GM21447 (cell line): ENCODE measurements around the gene GDI1.

Source experiments
- ATAC-seq: cut with Tn5 transposase; IDR thresholded peaks from one replicate; pipeline ENCODE4 v1.9.1; 2021; ENCODE audit not compliant: unreplicated experiment

GDI1 gene

DNA sequence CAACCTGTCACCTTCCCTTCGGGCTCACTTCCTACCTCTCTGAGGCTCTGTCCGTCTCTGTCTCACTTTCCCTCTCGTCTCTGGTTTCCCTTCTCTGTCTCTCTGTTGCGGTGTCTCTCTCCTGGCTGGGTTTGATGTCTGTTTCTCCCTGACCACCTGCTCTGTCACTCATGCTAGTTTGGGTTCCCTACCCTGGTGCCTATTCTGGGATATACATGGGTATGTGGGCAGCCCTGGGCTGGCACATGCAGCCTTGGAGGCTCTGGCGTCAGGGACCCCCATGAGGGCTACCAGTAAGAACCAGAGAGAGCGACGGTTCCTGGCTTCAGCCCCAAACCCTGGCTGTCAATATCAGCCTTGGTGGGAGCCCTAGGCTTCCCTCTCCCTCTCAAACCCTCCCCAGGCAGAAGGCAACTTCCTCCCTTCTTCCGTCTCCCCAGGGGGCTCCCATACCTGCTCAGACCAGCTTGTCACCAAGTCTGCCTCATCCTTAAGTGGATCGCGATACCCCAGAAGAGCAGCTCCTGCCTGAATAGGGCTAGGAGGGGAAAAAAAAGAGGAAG is 28.2 kb upstream of the GDI1 start:
- no peak for ATAC-seq

DNA sequence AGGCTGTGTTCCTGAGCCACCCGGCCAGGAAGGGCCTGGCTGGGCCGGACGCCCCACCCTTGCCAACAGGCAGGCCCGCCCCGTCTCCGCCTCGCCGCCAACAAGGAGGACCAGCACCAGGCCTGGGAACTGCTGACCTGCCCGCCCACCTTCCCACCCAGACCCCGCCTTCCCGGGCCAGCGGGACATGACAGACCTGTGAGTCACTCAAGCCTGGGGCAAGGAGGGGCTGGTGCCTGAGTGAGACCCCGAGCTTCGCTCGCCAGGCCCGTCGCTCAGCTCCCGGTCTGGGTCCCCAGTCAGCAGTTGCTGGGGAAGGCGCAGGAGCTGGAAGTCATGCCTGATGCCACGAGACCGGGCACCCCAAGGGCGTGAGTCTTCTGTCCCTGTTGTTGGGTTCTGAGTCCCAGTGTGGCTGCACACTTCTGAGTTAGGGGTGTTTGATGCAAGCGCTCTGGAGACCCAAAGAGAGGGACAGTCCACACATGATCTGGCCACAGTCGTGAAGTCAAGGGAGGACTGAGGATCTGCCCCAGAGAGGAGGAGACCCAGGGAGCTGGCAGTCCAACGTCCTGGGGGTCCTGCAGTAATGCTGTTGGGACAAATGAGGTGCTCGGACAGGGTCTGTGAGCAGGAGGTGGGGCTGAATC is 27.6 kb upstream of the GDI1 start, which contains the start of gene DNASE1L1:
Gene DNASE1L1 (minus strand): TSS at position 33 of the 650 bp plus-strand sequence. CDS start 3,686 bp downstream, outside the sequence.
- ATAC-seq, result peak; percentile 59

DNA sequence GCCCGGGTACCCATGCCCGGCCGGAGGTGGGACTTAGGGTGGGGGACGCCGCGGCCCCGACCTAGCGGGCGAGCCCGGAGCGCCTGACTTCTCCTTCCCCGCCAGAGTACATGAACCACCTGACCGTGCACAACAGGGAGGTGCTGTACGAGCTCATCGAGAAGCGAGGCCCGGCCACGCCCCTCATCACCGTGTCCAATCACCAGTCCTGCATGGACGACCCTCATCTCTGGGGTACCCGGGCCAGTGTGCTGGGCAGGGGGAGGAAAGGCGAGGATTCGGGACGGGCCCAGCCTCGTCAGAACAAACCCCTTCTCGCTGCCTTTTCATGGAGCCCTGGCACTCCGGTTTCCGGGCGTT is 25.0 kb upstream of the GDI1 start:
- peak; percentile 61 for ATAC-seq

DNA sequence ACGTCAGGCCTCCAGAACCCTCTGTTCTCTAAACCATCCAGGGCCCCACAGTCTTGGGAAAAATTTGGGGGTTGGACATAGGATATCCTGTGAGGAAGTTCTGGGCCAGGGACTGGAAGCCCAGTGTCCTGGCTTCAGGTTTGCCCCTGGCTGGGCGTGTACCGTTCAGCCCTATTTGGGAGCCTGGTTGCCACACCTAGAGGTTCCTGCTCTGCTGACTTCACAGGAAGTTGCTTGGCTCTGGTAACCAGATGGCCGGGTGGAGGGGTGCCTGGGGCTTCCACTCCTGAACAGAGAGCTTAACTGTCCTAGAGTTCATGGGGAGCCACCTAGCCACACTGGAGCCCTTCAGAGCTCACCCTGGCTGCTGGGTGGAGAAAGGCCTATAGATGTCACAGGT is 24.5 kb upstream of the GDI1 start:
- ATAC-seq, result no peak

DNA sequence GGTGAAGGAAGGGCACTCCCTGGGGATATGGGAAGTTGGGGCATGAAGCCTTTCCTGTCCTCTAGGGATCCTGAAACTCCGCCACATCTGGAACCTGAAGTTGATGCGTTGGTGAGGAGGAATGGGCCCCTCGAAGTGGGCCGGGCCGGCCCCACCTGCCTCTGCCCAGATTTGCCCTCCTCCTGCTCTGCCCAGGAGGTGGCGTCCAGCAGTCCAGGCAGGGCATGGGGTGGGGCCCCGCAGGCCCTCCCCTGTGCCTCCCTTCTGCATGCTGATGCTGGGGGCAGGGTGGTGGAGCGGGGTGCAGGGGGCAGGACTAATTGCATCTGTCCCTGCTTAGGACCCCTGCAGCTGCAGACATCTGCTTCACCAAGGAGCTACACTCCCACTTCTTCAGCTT is 23.8 kb upstream of the GDI1 start:
- ATAC-seq, result no peak

DNA sequence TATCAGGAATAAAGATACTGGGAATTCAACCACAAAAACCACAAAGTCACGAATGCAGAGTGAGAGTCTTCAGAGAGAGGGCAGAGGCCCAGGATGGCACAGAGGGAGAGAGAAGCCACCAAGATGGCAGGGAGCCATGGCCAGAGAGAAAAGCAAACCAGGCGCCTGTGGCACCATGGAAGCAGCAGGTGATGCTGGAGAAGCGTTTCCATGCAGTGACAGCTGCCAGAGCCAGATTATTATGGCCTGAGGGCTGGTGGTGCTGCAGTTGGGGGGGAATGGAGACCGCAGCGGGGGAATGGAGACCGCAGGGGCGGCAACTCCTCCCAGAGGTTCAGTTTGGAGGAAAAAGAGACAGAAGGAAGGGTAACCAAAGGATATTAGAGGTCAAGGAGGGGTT is 19.8 kb upstream of the GDI1 start:
- ATAC-seq, result no peak

DNA sequence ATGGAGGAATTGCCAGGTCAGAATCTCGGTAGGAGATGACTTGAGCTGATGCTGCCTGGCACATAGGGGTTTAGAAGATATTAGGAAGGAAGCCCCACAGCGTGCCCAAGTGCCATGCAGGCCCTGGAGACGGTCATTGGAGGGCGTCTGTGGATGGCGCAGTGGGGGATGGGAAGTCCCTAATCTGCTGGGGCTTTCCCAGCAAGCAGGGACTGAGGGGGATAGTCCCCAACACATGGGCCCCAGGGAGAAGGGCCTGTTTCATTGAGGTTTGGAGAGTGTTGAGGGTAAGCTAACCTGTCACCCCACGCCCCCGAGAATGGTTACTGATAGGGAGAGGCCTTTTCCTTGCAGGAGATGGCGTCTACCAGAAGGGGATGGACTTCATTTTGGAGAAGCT is 17.8 kb upstream of the GDI1 start:
- ATAC-seq, result no peak

DNA sequence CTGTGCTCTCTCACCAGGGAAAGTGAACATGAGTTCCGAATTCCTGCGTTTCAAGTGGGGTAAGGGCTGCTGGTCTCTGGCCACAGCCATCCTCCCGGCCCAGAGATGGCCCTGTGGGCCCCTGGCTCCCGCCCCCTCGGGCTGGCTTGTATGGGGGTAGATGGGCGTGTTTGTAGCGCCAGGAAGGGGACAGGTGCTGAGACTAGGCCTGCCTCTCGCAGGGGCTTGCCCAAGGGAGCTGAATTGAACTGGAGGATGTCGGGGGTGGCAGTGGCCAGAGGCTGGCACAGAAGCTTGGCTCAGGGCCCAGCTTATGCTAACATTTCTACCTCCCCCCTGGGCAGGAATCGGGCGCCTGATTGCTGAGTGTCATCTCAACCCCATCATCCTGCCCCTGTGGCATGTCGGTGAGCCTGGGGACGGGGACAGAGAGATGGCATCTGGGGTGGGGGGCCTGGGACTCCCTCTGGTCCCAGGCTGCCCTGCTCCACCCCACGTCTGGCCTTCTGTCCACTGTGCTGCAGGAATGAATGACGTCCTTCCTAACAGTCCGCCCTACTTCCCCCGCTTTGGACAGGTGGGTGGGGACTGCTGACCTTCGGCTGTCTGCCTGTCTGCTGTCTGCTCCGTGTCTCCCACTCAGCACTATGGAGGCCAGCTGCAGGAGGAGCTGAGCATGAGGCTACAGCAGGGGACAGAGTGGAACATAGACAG is 17.1 kb upstream of the GDI1 start:
- no peak for ATAC-seq

DNA sequence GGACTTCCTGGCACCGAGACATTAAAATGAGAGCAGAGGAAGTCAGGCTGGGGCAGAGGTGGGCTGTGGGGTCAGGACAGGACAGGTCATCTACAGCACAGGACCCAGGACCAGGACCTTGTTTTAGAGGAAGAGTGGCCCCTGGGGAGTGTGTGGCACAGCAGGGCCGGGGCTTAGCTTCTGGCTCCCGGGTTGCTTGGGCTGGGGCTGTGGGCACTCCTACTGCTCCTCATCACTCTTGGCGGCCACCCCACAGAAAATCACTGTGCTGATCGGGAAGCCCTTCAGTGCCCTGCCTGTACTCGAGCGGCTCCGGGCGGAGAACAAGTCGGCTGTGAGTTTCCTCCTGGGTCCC is 16.6 kb upstream of the GDI1 start:
- no peak for ATAC-seq

DNA sequence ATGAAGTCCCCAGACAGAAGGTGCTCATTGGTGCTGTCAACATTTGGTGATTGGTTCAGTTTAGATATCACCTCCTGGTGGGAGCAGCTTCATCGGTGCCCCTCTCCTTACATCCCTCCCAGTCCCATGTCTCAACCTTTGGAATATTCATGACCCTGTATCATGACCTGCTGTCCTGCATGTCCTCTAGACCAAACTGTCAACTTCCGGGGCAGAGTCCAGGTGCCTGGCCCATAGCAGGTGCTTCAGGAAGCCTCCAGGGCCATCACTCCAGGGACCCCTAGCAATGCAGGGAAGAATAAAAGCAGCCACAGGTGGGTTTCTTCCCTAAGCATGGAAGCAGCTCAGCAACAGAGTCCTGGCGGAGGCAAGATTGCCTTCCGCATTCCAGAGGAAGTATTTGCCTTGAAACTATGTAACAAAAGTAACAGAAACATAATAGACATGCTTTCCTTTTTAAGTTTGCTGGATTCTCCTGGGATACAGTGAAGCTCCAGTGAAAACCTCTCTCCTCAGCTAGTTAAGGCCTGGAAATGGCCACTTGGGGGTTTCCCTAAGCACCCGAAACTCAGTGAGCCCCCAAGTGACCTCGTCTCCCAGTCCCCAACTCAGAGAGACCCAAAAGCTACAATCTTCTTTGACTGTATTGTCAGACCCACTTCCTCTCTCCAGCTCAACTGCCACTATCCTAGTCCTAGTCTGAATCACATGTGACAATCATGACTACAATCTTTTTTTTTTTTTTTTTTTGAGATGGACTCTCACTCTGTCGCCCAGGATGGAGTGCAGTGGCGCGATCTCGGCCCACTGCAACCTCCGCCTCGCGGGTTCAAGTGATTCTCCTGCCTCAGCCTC is 9.8 kb upstream of the GDI1 start:
- no peak for ATAC-seq

DNA sequence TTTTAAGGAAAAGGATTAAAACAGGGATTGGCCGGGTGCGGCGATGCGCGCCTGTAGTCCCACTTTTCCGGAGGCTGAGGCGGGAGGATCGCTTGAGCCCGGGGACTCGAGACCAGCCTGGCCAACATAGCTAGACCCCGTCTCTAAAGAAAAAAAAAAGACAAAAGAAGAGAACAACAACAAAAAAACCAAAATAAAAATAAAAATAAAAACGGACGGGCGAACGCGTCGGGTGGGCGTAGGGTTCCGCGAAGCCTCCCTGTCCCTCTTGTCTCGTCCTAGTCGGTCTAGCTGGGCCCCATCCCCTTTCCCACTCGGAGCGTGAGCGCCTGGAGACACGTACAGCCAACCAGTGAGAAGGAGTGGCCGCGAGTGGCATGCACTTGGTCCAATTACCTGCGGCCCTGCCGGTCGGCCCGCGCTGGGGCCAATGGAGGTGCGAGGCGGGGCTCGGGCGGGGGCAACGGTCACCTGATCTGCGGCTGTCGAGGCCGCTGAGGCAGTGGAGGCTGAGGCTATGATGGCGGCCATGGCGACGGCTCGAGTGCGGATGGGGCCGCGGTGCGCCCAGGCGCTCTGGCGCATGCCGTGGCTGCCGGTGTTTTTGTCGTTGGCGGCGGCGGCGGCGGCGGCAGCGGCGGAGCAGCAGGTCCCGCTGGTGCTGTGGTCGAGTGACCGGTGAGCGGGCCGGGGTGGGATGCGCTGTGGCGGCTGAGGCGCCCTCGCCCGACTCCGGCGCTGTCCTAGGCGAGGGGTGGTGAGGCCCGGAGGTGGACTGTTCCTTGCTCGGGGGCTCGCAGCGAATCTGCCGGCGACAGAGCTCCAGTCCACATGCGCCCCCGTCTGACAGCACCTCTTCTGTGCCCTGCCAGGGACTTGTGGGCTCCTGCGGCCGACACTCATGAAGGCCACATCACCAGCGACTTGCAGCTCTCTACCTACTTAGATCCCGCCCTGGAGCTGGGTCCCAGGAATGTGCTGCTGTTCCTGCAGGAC is 8.5 kb upstream of the GDI1 start, which contains the start of gene ATP6AP1:
Gene ATP6AP1 (plus strand): TSS at position 502 of the 996 bp plus-strand sequence. CDS start 16 bp downstream, at position 518.
- ATAC-seq, result peak; percentile 97

DNA sequence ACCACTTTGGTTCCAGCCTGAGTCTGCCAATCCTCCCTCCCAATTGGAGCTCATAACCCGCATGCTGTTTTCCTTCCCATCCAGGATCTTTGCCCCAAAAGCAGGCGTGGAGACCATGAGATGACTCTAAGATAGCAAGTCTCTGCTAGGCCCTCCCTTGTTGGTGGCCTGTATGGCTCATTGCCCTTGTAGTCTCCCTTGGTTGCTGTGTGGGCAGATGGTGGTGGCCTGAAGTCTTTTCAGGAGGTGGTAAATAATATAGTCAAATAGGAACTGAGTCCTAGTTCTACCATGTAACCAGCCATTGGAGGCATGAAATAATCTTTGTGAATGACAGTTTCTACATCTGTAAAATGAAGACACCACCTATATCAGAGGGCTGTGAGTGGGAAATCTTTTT is 7.2 kb upstream of the GDI1 start:
- ATAC-seq, result no peak

DNA sequence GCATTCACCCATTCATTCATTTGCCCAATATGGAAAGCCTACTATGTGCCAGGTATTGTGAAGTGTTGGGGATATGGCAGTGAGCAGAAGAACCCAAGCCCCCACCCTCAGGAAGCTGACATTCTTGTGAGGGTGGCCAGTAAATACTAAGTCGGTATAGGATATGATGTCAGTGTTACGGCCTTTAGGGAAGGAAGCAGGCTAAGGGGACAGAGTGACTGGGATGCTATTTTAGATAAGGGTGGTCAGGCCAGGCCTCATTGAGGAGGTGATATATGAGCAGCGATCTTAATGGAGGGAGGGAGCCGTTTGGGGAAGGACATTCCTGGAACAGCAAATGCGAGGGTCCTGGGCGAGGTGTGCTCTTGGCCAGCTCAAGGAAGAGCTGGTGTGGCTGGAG is 6.5 kb upstream of the GDI1 start:
- ATAC-seq, result no peak

DNA sequence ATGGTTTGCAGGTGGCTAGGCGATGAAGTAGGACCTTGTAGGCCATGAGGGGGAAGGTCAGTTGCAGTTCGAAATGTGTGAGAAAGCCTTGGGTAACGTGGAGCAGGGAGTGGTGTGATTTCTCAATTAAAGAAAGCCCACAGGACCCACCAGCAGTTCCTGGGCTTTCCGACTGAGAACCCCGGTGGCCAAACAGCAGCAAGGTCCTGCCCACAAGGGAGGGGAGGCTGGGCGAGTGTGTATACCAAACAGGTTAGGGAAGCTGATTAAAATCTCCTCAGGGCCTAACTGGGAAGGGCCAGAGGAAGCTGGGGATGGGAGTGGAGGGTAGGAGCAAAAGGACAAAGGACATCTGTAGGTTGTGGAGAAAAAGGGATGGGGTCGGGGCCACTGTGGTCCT is 6.0 kb upstream of the GDI1 start:
- no peak for ATAC-seq

DNA sequence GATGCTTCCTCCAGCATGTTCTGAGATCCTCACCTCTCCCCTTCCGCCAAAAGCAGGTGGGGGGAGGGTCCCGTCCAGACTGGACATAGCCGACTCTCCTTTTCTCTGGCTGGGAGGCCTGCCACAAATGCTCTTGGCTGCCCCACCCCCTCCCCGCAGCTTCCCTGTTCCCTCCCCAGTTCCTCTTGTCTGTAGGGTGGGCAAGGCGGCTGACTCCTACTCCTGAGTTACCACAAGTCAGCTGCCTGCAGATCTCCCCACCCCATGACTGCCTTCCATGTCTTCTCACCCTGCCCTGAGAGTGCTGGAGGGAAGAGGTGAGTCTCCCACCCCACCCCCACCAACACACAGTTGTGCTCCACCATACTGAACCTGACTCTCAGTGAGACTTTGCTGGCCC is 5.6 kb upstream of the GDI1 start:
- ATAC-seq, result no peak

DNA sequence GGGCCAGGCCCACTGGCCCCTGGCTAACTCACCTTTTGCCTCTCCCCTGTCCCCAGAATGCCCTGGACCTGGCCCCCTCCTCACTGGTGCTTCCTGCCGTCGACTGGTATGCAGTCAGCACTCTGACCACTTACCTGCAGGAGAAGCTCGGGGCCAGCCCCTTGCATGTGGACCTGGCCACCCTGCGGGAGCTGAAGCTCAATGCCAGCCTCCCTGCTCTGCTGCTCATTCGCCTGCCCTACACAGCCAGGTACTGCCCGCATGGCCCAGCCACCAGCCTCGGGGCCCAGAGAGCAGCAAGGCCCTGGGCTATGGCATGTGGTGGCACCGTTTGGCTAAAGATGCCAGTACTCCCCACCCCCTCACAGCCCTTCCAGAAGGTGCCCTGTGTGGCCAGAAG is 4.7 kb upstream of the GDI1 start:
- ATAC-seq, result no peak

DNA sequence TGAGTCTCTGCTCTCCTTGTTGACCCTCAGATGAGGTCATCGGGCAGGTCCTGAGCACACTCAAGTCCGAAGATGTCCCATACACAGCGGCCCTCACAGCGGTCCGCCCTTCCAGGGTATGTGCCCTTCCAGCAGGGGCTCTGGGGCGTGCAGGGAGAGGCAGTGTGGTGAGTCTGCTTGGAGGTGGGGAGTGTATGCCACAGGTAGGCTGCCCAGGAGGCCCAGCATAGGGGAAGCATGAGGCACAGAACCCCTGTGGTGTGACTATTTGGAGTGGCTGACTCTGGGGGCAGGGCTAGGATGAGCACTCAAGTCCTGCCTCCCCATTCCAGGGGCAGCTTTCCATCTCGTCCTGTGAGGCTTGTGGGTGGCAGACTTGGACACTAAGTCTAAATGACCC is 3.3 kb upstream of the GDI1 start:
- no peak for ATAC-seq

DNA sequence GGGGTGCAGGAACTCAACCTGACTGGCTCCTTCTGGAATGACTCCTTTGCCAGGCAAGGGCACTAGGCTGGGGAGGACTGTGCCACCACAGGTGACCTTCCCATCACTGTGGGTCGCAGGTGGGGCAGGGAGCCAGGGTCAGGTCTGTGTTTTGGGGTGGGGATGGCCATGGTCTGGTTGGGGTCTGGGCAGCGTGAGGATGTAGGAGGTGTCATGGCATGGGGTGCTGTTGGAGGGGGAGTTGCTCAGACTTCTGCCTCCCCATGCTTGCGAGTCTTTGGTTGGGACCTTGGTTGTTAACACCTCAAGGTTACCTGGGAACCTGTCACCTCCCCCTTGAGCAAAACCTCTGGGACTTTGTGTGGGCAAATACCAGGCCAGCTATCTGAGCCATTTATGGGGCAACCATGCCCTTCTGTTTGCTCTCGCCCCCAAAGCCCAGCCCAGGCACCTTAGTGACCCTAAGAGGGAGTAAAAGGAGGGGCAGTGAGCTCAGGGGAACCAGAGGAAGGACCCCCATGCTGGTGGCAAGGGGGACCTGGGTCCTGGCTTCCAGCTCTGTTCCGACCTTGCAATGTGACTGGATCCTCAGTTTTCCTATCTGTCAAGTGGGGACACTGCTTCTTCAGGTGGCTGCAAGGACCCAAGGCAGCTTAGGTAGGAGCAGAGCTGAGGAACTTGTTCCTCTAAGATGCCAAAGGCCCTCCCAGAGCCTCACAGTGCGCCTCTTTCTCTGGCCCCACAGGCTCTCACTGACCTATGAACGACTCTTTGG is 2.4 kb upstream of the GDI1 start:
- ATAC-seq, result no peak

DNA sequence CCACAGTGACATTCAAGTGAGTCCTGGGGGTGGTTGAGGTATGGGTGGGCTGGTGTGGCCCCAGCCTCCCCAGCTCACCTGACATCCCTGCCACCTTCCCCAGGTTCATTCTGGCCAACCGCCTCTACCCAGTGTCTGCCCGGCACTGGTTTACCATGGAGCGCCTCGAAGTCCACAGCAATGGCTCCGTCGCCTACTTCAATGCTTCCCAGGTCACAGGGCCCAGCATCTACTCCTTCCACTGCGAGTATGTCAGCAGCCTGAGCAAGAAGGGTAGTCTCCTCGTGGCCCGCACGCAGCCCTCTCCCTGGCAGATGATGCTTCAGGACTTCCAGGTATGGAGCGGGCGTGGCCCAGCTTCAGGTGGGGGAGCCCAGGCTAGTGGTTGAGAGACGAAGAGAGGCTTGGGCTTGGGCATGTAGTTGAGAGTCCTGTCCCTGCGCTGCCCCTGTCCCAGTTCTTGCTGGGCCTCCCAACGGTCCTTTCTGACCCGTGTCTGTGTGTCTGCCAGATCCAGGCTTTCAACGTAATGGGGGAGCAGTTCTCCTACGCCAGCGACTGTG is 1.7 kb upstream of the GDI1 start:
- ATAC-seq, result no peak
